Astrocyte of the spinal cord (primary cell): ENCODE results near the gene ERBB3.

Experiments used
- DNase-seq: peaks from one replicate; pipeline ENCODE4 v3.0.0; 2011; ENCODE audit warnings: low read depth, low spot score
- H3K4me3 ChIP-seq: 2 replicates; pipeline ENCODE4 v1.5.1; 2011; ENCODE audit warnings: low read depth, mild to moderate bottlenecking, low read length, moderate library complexity
- in situ Hi-C: cut with HindIII; loops from 2 replicates; pipeline ENCODE4 v1.10.0; 2017; ENCODE audit warnings: low sequenced_read_pairs
- TF ChIP-seq, protein P1 (sequence below): IDR thresholded peaks from 2 replicates; pipeline ENCODE4 v1.5.1; 2012; ENCODE audit warnings: low read depth, mild to moderate bottlenecking, low read length, inconsistent platforms

Gene ERBB3

DNA sequence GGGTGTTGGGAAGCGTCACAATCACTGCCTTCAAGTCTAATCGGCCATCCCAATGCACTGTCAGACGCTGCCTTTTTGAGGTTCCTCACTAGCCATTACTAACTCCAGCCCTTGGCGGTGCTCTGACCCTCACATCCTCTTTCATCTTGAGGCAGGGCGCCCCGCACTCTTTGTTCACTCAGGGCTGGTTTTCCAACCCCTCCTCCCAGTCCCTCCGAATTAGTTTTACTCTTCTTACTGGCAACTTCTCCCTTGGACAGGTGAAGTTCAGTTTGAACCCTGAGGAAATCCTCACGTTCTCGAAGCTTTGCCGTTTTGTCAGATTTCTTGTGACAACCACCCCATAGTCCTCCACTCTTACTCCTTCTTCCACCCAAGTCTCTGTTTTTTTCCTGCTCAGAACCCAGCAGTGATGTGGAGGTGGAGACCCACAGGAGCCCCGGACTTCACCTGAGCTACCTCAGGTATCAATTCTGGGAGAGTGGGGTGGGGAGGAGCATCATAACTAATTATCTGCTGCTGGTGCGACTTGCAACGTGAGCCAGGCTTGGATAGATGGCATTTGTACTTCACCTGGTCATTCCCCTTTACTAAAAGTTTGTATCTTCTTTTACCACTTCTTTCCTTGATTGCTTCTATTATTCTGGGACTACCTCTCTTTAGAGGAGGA is 38.9 kb downstream of the ERBB3 start:
- in situ Hi-C loops, result no loop called here
- TF ChIP-seq, protein P1, sequence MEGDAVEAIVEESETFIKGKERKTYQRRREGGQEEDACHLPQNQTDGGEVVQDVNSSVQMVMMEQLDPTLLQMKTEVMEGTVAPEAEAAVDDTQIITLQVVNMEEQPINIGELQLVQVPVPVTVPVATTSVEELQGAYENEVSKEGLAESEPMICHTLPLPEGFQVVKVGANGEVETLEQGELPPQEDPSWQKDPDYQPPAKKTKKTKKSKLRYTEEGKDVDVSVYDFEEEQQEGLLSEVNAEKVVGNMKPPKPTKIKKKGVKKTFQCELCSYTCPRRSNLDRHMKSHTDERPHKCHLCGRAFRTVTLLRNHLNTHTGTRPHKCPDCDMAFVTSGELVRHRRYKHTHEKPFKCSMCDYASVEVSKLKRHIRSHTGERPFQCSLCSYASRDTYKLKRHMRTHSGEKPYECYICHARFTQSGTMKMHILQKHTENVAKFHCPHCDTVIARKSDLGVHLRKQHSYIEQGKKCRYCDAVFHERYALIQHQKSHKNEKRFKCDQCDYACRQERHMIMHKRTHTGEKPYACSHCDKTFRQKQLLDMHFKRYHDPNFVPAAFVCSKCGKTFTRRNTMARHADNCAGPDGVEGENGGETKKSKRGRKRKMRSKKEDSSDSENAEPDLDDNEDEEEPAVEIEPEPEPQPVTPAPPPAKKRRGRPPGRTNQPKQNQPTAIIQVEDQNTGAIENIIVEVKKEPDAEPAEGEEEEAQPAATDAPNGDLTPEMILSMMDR, result no peak
- DNase-seq, result no peak
- H3K4me3 ChIP-seq, result peak overlapping the region; percentile 84

DNA sequence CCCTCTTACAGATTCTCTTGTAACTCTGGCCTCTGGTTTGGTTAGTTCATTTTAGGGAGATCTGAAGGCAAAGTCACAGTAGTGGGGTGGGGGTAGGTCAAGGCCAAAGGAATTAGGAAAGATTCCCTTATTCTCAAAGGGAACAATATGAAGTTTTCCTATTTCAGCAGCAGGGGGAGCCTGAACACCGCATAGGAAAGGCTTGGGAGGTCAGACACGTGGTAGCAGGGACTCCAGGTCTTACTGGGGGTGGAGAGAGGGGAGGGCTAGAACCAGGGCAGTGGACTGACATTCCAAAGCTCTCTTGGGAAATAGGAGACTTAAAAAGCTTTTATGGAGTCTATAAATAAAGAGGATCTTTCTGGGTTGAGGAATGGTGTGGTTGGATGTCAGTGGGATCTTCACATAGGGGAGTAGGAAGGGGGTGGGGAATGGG is 39.4 kb downstream of the ERBB3 start:
- peak; percentile 87 for DNase-seq
- TF ChIP-seq, protein P1, result peak; percentile 77
- in situ Hi-C loops, result no loop called here
- H3K4me3 ChIP-seq, result no peak overlapping the region

DNA sequence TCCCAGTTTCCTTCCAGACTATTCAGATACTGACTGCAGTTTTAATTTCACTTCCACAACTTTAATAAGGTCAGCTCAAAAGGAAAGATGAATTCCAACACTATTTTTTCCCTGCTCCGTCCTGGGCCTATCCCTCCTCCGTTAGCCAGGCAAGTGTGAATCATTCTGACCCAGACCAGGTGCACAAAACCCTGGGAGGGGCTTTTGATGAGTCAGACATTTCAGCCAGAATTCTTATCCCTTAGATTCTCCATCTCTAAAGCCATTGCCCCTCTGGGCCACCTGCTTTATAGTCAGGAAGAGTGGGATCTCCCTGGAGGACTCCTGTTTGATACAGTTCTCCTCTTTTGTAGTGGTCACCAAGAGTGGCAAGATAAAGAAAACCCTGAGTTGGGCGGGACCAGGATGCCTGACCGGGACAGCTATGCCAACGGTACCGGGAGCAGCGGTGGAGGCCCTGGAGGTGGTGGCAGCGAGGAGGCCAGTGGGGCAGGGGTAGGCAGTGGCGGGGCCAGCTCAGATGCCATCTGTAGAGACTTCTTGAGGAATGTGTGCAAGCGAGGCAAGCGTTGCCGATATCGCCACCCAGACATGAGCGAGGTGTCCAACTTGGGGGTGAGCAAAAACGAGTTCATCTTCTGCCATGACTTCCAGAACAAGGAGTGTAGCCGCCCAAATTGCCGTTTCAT is 40.3 kb downstream of the ERBB3 start:
- in situ Hi-C loops, result no loop called here
- DNase-seq, result no peak
- no peak overlapping the region for H3K4me3 ChIP-seq
- TF ChIP-seq, protein P1, result no peak

DNA sequence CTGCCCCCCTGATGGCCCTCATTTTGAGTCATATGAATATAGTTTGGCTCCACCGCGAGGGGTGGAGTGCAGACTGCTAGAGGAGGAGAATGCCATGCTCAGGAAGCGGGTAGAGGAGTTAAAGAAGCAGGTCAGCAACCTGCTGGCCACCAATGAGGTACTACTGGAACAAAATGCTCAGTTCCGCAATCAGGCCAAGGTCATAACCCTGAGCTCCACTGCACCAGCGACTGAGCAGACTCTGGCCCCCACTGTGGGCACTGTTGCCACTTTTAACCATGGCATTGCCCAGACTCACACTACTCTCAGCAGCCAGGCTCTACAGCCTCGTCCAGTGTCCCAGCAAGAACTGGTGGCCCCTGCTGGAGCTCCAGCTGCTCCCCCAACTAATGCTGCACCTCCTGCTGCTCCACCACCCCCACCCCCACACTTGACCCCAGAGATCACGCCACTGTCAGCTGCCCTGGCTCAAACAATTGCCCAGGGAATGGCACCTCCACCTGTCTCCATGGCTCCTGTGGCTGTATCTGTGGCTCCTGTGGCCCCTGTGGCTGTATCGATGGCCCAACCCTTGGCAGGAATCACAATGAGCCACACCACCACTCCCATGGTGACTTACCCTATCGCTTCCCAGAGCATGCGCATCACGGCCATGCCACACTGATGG is 41.4 kb downstream of the ERBB3 start:
- in situ Hi-C loops, result no loop called here
- no peak for DNase-seq
- TF ChIP-seq, protein P1, result no peak
- H3K4me3 ChIP-seq, result no peak overlapping the region

DNA sequence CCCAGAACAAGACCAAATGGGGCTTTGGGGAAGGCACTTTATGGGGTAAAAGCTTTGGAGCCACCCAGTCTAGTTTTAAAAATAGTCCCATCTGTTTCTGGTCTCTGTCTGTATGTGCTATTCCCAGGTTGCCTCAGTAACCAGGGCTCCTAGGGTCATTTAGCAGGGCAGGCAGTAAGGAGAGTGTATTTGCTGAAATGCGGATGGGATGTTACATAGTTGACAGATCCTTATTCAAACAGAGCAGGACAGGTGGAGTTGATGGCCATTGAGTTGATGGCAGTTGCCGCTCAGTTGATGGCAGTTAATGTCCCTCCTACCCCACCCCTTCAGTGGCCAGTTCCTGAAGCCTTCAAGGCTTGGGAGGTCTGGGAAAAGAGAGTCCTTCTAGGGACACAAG is 42.7 kb downstream of the ERBB3 start:
- TF ChIP-seq, protein P1, result no peak
- DNase-seq, result no peak
- in situ Hi-C loops, result no loop called here
- H3K4me3 ChIP-seq, result no peak overlapping the region

DNA sequence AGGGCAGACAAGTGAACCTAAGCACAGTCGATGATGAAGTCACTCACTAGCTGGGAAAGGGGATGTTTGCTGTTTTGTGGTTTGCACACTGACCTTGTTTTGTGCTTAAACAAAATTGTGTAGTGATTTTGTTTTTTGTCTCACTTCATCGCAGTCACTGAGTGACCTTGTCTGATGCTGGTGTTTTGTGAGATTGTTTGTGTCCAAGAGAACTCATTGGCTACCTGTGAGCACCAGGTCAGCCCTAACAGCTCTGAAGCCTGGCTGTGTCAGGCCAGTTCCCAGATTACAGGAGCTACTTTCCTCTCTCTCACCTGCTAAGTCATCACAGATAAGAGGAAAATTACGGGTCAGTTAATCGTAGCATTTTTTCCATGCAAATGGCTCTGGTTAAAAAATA is 44.2 kb downstream of the ERBB3 start:
- in situ Hi-C loops, result no loop called here
- TF ChIP-seq, protein P1, result no peak
- H3K4me3 ChIP-seq, result no peak overlapping the region
- DNase-seq, result no peak
